RWPE2 (cell line): ENCODE data around the gene OS9.

ENCODE experiments used
- ATAC-seq: fragments of 200-7000 bp; cut with Tn5 transposase; 3 replicates; pipeline ENCODE4 v1.9.1; 2021; ENCODE audit warnings: low read depth
- DNase-seq: peaks from one replicate; pipeline ENCODE4 v3.0.0-alpha.2; 2020; ENCODE audit warnings: low spot score
- H3K27ac ChIP-seq: fragments of 450-650 bp; 2 replicates; pipeline ENCODE4 v1.5.1; 2017; ENCODE audit warnings: mild to moderate bottlenecking; ENCODE audit not compliant: poor library complexity, severe bottlenecking
- H3K27me3 ChIP-seq: fragments of 250-450 bp; sonication (Bioruptor Pico); 2 replicates; pipeline ENCODE4 v1.5.1; 2021; ENCODE audit warnings: mild to moderate bottlenecking, moderate library complexity; ENCODE audit not compliant: insufficient read depth, poor library complexity, severe bottlenecking
- H3K36me3 ChIP-seq: fragments of 250-450 bp; sonication (Bioruptor Pico); 2 replicates; pipeline ENCODE4 v1.5.1; 2020; ENCODE audit warnings: low read depth, mild to moderate bottlenecking, moderate library complexity
- H3K4me1 ChIP-seq: fragments of 250-450 bp; sonication (Bioruptor Pico); 2 replicates; pipeline ENCODE4 v1.5.1; 2021; ENCODE audit warnings: mild to moderate bottlenecking, moderate library complexity; ENCODE audit not compliant: insufficient read depth, poor library complexity, severe bottlenecking
- H3K4me3 ChIP-seq: fragments of 250-450 bp; sonication (Bioruptor Pico); 2 replicates; pipeline ENCODE4 v1.5.1; 2021; ENCODE audit warnings: mild to moderate bottlenecking, moderate library complexity; ENCODE audit not compliant: severe bottlenecking
- H3K9me3 ChIP-seq: fragments of 250-450 bp; sonication (Bioruptor Pico); 2 replicates; pipeline ENCODE4 v1.5.1; 2021; ENCODE audit warnings: mild to moderate bottlenecking, moderate library complexity; ENCODE audit not compliant: severe bottlenecking
- TF ChIP-seq, protein P1 (sequence below): fragments of 450-650 bp; IDR thresholded peaks from one replicate; pipeline ENCODE4 v1.5.1; 2017; ENCODE audit warnings: mild to moderate bottlenecking, moderate library complexity; ENCODE audit not compliant: poor library complexity, severe bottlenecking

Gene OS9

DNA sequence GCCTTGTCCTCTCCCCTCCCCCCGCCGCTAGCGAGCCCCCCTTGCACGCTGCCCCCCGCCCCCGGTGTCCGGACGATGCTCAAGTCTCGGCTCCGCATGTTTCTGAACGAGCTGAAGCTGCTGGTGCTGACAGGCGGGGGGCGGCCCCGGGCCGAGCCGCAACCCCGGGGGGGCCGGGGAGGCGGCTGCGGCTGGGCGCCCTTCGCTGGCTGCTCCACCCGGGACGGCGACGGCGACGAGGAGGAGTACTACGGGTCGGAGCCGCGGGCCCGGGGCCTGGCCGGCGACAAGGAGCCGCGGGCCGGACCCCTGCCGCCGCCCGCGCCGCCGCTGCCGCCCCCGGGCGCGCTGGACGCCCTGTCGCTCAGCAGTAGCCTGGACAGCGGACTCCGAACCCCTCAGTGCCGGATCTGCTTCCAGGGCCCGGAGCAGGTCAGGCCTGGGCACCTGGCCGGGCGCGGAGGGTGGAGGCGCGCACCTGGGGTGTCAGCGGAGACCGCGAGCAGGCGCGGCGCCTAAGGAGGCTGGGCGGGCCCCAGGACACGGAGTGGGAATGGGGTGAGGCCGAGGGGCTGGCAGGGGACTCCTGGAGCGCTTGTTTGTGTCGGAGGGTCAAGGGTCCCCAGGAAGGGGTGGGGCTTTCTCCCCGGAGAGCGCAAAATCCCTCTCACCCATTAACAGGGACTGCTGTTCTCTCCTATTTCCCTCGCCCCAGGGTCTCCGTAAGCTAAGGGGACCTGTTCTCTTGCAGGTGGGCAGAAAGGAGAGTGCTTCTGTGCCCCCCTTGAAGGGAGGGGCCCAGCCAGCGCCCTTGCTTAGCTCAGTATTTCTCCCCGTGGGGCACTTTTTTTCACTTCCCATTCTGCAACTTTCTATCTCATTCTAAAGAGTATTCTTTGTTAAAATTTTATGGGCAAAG lies 61.8 kb downstream of the OS9 start:
- peaks cover 18% of the 10 kb centered on the region for H3K36me3 ChIP-seq
- no peaks in the 10 kb centered on the region for H3K27me3 ChIP-seq
- H3K4me1 ChIP-seq, result peaks cover 8% of the 10 kb centered on the region
- peak overlapping the region; percentile 78 for H3K4me3 ChIP-seq
- H3K9me3 ChIP-seq, result no peaks in the 10 kb centered on the region
- TF ChIP-seq, protein P1, sequence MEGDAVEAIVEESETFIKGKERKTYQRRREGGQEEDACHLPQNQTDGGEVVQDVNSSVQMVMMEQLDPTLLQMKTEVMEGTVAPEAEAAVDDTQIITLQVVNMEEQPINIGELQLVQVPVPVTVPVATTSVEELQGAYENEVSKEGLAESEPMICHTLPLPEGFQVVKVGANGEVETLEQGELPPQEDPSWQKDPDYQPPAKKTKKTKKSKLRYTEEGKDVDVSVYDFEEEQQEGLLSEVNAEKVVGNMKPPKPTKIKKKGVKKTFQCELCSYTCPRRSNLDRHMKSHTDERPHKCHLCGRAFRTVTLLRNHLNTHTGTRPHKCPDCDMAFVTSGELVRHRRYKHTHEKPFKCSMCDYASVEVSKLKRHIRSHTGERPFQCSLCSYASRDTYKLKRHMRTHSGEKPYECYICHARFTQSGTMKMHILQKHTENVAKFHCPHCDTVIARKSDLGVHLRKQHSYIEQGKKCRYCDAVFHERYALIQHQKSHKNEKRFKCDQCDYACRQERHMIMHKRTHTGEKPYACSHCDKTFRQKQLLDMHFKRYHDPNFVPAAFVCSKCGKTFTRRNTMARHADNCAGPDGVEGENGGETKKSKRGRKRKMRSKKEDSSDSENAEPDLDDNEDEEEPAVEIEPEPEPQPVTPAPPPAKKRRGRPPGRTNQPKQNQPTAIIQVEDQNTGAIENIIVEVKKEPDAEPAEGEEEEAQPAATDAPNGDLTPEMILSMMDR, result no peak
- ATAC-seq, result peak; percentile 10; the same call in 2 of the 3 replicates
- H3K27ac ChIP-seq, result peak overlapping the region; percentile 65
- DNase-seq, result no peak

DNA sequence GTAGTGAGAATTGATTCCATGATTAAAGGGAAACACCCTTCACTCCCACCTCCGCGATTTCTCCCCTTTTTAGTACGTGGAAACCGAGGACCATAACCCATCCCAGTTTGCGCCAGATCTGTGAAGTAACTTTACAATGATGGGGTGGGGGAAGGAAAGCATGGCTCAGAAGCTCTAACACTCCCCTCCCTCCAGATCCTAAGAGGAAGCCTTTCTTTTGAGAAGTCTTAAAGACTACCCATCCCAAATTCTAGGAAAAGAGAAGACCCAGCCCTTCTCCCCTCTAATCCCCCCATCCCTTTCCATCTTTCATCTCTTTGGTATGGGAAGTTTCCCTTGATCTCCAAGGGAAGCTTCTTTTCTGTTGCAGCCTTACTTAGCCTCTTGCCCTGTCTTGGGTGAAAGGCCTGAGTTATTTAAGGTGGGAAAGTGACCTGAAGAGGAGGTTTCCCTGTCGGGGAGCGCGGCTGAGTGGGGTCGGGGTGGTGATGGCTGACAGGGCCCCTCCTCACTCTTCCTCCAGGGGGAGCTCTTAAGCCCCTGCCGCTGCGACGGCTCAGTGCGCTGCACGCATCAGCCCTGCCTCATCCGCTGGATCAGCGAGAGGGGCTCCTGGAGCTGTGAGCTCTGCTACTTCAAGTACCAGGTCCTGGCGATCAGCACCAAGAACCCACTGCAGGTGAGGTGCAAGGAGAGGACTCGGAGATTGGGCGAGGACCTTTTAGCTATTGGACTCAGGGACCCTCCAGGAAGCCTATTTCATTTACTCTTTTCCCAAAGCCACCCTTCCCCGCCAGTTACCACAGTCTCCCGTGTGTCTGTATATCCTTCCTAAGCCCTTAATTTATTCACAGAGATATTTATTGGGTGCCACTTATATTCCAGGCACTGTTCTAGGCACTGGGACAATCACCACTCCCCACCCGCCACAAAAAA lies 62.7 kb downstream of the OS9 start:
- ATAC-seq, result 0 out of 3 replicates have a peak, but pooled peaks have one; percentile 26
- H3K4me1 ChIP-seq, result peaks cover 8% of the 10 kb centered on the region
- H3K36me3 ChIP-seq, result peaks cover 11% of the 10 kb centered on the region
- DNase-seq, result no peak
- peak overlapping the region; percentile 65 for H3K27ac ChIP-seq
- TF ChIP-seq, protein P1, result peak; percentile 93
- H3K27me3 ChIP-seq, result no peaks in the 10 kb centered on the region
- no peaks in the 10 kb centered on the region for H3K9me3 ChIP-seq
- H3K4me3 ChIP-seq, result peak overlapping the region; percentile 78

DNA sequence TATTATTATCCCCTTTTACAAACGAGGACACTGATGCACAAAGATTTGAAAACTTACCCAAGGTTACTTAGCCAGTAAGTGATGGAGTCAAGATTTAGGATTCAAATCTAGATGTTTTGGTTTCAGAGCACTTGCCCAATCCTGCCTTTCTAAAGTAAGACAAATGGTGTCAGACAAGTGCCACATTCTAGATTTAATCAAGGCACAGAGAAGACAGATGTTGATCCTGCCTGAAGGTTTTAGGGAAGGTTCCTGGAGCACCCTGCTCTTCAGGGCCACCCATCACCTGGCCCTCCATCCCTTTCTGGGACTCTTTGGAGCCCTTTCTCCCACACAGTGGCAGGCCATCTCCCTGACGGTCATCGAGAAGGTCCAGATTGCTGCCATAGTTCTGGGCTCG lies 63.8 kb downstream of the OS9 start:
- Histone ChIP-seq H3K27me3 (no peaks in the 10 kb centered on the region), H3K36me3 (peaks cover 22% of the 10 kb centered on the region), H3K4me1 (peaks cover 6% of the 10 kb centered on the region), H3K4me3 (no peak overlapping the region), H3K27ac (no peak overlapping the region), H3K9me3 (no peaks in the 10 kb centered on the region)
- DNase-seq (no peak), ATAC-seq (no peak)
- TF ChIP-seq, protein P1, result no peak

DNA sequence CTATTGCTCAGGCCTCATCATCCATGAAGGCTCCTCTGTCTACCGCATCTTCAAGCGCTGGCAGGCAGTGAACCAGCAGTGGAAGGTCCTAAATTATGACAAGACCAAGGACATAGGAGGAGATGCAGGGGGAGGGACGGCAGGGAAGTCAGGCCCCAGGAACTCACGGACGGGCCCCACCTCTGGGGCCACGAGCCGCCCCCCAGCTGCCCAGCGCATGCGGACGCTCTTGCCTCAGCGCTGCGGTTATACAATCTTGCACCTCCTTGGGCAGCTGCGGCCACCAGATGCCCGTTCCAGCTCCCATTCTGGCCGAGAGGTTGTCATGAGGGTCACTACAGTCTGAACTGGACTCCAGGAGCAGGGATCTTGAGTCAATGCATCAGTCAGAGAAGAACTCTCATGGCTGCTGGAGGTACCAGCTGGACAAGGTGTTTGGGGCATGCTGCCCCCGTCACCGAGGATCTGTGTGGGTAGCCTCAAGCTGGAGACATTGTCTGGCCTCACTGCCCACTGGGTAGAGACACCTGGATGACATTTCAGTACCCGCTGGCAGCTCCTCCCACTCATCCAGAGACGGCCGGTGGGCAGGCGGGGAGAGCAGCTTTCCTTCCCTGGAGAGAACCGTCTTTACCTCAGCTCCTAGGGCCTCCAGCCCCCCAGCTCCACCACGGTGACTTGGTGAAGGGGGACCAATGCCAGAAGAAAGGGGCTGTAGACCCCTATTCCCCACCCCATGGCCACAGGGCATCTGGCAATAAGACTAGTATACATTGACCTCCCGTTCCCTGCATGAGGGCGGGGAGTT lies 64.8 kb downstream of the OS9 start:
- DNase-seq, result no peak
- peaks cover 32% of the 10 kb centered on the region for H3K36me3 ChIP-seq
- H3K27ac ChIP-seq, result no peak overlapping the region
- H3K4me1 ChIP-seq, result peaks cover 5% of the 10 kb centered on the region
- H3K4me3 ChIP-seq, result no peak overlapping the region
- TF ChIP-seq, protein P1, result no peak
- no peaks in the 10 kb centered on the region for H3K9me3 ChIP-seq
- H3K27me3 ChIP-seq, result no peaks in the 10 kb centered on the region
- no peak for ATAC-seq
